WTC11 (cell line): ENCODE data around the gene FBLN5. TPM values are rescaled to one million over a fixed set of nuclear protein-coding genes. Genes with fewer than 3 reads are reported as not detected.

Source experiments
- ATAC-seq: fragments of 200-7000 bp; cut with Tn5 transposase; 2 replicates; pipeline ENCODE4 v1.10.0; 2021; ENCODE audit warnings: mild to moderate bottlenecking, moderate library complexity
- Bru-seq: library from RNA; stranded (reverse); fragments of 400-500 nt; gene quantifications from one replicate; lab custom pipeline; 2021; lab: Mats Ljungman, UMichigan
- CTCF ChIA-PET: fragments of 300-600 bp; sonication (Branson Sonifier 250); formaldehyde crosslinking; loops from one replicate; lab custom pipeline; 2021; ENCODE audit warnings: antibody characterized with exemption; lab: Charles Lee
- POLR2A ChIA-PET: fragments of 350-600 bp; sonication (Branson Sonifier 250); formaldehyde crosslinking; loops from one replicate; lab custom pipeline; 2021; ENCODE audit warnings: antibody characterized with exemption; lab: Charles Lee
- DNase-seq: peaks from one replicate; pipeline ENCODE4 v3.0.0; 2021; ENCODE audit warnings: low spot score
- H3K27ac Mint-ChIP-seq: 2 replicates; pipeline ENCODE4 v1.8.0; 2021; ENCODE audit warnings: mixed read lengths
- H3K27me3 Mint-ChIP-seq: 2 replicates; pipeline ENCODE4 v1.8.0; 2021; ENCODE audit warnings: low read depth, mild to moderate bottlenecking, moderate library complexity, mixed read lengths
- H3K36me3 Mint-ChIP-seq: 2 replicates; pipeline ENCODE4 v1.8.0; 2021; ENCODE audit warnings: mixed read lengths
- H3K4me1 Mint-ChIP-seq: 2 replicates; pipeline ENCODE4 v1.8.0; 2022; ENCODE audit warnings: mixed read lengths
- H3K4me3 Mint-ChIP-seq: 2 replicates; pipeline ENCODE4 v1.8.0; 2021; ENCODE audit warnings: mild to moderate bottlenecking, moderate library complexity, mixed read lengths
- H3K9me3 Mint-ChIP-seq: 2 replicates; pipeline ENCODE4 v1.8.0; 2021; ENCODE audit warnings: mixed read lengths
- ATF1 ChIP-seq: sonication (generic); formaldehyde crosslinking; IDR thresholded peaks from 2 replicates; pipeline ENCODE4 v1.8.1; 2023; ENCODE audit warnings: mild to moderate bottlenecking, moderate library complexity, missing genetic modification reagents
- EMX1 ChIP-seq: fragments of 250-450 bp; sonication (Bioruptor Pico); IDR thresholded peaks from 2 replicates; pipeline ENCODE4 v1.8.0; 2021; ENCODE audit warnings: mild to moderate bottlenecking
- GABPB1 ChIP-seq: sonication (generic); formaldehyde crosslinking; IDR thresholded peaks from 2 replicates; pipeline ENCODE4 v1.8.1; 2023; ENCODE audit warnings: mild to moderate bottlenecking, missing genetic modification reagents
- KAT7 ChIP-seq: sonication (generic); formaldehyde crosslinking; IDR thresholded peaks from 2 replicates; pipeline ENCODE4 v1.8.1; 2023; ENCODE audit warnings: missing genetic modification reagents, mild to moderate bottlenecking, borderline replicate concordance
- MXD4 ChIP-seq: fragments of 250-450 bp; sonication (Bioruptor Pico); IDR thresholded peaks from 2 replicates; pipeline ENCODE4 v1.8.0; 2021; ENCODE audit warnings: mild to moderate bottlenecking, moderate library complexity, borderline replicate concordance
- MYBL2 ChIP-seq: sonication (generic); formaldehyde crosslinking; IDR thresholded peaks from 2 replicates; pipeline ENCODE4 v1.8.1; 2023; ENCODE audit warnings: mild to moderate bottlenecking, moderate library complexity, missing genetic modification reagents
- NR2C2 ChIP-seq: sonication (generic); formaldehyde crosslinking; IDR thresholded peaks from 2 replicates; pipeline ENCODE4 v1.8.0; 2022; ENCODE audit warnings: mild to moderate bottlenecking, missing genetic modification reagents
- OVOL2 ChIP-seq: fragments of 250-450 bp; sonication (Bioruptor Pico); IDR thresholded peaks from 2 replicates; pipeline ENCODE4 v1.9.0; 2021; ENCODE audit warnings: mild to moderate bottlenecking, borderline replicate concordance
- SP1 ChIP-seq: sonication (generic); formaldehyde crosslinking; conservative IDR thresholded peaks from 2 replicates; pipeline ENCODE4 v1.8.1; 2022; ENCODE audit warnings: missing genetic modification reagents
- TEAD4 ChIP-seq: sonication (generic); formaldehyde crosslinking; IDR thresholded peaks from 2 replicates; pipeline ENCODE4 v1.8.0; 2022; ENCODE audit warnings: mild to moderate bottlenecking, missing genetic modification reagents
- TP53 ChIP-seq: sonication (generic); formaldehyde crosslinking; IDR thresholded peaks from 2 replicates; pipeline ENCODE4 v1.8.1; 2023; ENCODE audit warnings: mild to moderate bottlenecking, missing genetic modification reagents
- ZBTB21 ChIP-seq: sonication (generic); formaldehyde crosslinking; IDR thresholded peaks from 2 replicates; pipeline ENCODE4 v1.8.1; 2023; ENCODE audit warnings: mild to moderate bottlenecking, missing genetic modification reagents, borderline replicate concordance
- ZNF232 ChIP-seq: sonication (generic); formaldehyde crosslinking; IDR thresholded peaks from 2 replicates; pipeline ENCODE4 v1.8.0; 2022; ENCODE audit warnings: mild to moderate bottlenecking, missing genetic modification reagents
- ZNF263 ChIP-seq: sonication (generic); formaldehyde crosslinking; IDR thresholded peaks from 2 replicates; pipeline ENCODE4 v1.8.1; 2022; ENCODE audit warnings: low read depth, mild to moderate bottlenecking, moderate library complexity, missing genetic modification reagents
- ZNF416 ChIP-seq: fragments of 250-450 bp; sonication (Bioruptor Pico); IDR thresholded peaks from 2 replicates; pipeline ENCODE4 v1.9.0; 2021; ENCODE audit warnings: mild to moderate bottlenecking, inconsistent platforms
- long read RNA-seq, 3 experiments: library from RNA in 1 of 3; library from capped mRNA in 1 of 3; library from polyadenylated mRNA in 1 of 3; unstranded in 2 of 3; stranded (forward) in 1 of 3; transcript quantifications; one replicate each; pipeline ENCODE4 v2.0.0, GENCODE V29; 2021
- total RNA-seq: library from RNA; stranded (reverse); gene quantifications from 3 replicates; pipeline ENCODE4 v1.2.3, GENCODE V29; 2021
- TF ChIP-seq, protein P1 (sequence below): sonication (generic); formaldehyde crosslinking; IDR thresholded peaks from 2 replicates; pipeline ENCODE4 v1.8.1; 2022; ENCODE audit warnings: low read depth, missing genetic modification reagents, borderline replicate concordance
- TF ChIP-seq, protein P2 (sequence below): sonication (generic); formaldehyde crosslinking; IDR thresholded peaks from 2 replicates; pipeline ENCODE4 v1.8.1; 2023; ENCODE audit warnings: mild to moderate bottlenecking, missing genetic modification reagents, moderate library complexity
- TF ChIP-seq, protein P3 (sequence below): fragments of 250-450 bp; sonication (Bioruptor Pico); conservative IDR thresholded peaks from 2 replicates; pipeline ENCODE4 v1.9.0; 2021; ENCODE audit warnings: mild to moderate bottlenecking
- TF ChIP-seq, protein P4 (sequence below): fragments of 250-450 bp; sonication (Bioruptor Pico); IDR thresholded peaks from 2 replicates; pipeline ENCODE4 v1.9.0; 2021; ENCODE audit warnings: mild to moderate bottlenecking
- TF ChIP-seq, protein P5 (sequence below): fragments of 250-450 bp; sonication (Bioruptor Pico); IDR thresholded peaks from 2 replicates; pipeline ENCODE4 v1.9.0; 2021; ENCODE audit warnings: mild to moderate bottlenecking

The FBLN5 gene, protein sequence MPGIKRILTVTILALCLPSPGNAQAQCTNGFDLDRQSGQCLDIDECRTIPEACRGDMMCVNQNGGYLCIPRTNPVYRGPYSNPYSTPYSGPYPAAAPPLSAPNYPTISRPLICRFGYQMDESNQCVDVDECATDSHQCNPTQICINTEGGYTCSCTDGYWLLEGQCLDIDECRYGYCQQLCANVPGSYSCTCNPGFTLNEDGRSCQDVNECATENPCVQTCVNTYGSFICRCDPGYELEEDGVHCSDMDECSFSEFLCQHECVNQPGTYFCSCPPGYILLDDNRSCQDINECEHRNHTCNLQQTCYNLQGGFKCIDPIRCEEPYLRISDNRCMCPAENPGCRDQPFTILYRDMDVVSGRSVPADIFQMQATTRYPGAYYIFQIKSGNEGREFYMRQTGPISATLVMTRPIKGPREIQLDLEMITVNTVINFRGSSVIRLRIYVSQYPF
- total RNA-seq, result 2.7 to 4.0 TPM (median 3.6 TPM) in 3 replicates
- percentile 29 among the genes with signal in this experiment for Bru-seq, nascent RNA
- long read RNA-seq, experiment 1, transcript FBLN5-202 (11 exons, 2,123 nt), result major isoform, 14 of 16 reads
- long read RNA-seq, experiment 1, partial matches to known transcripts, result 0 of 16 reads
- long read RNA-seq, experiment 1, other reads (novel, unspliced or antisense), result 1 of 16 reads
- long read RNA-seq, experiment 2, partial matches to known transcripts, result 0 of 4 reads
- long read RNA-seq, experiment 2, other reads (novel, unspliced or antisense), result 1 of 4 reads
- long read RNA-seq, experiment 3, transcript FBLN5-202 (11 exons, 2,123 nt), result major isoform, 5 of 7 reads
- long read RNA-seq, experiment 3, partial matches to known transcripts, result 1 of 7 reads
- long read RNA-seq, experiment 3, other reads (novel, unspliced or antisense), result 1 of 7 reads

DNA sequence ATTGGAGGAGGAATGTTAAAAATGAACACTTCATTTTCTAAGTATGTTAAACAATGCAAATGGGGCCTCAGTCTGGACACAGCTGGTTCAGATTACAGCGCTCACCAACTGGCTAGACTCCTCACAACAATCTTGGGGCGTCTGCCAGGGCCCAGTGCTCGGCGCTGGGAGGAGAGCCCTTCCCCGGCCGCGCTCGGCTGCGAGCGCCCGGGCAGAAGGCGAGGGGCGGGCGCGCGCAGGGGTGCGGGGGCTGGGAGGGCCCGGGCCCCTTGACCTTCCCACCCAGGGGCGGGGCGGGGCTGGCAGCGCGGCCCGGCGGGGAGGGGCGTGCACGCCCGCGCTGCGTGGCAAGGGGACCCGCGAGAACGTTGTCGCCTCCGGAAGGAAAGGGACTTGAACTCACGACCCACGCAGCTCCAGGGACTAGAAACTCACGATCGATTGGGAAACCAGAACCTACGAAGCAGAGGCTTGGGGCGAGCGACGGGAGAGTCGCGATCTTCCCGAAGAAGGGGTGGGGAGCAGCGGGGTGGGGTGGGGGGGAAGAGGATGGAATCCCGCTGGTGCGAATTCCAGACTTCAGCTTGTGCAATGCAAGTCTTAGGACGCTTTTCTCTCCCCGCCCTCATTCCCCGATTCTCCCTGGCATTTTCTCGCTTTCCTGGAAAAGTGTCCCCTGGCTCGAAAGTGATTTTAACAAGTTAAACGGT lies at the start of gene FBLN5:
Gene FBLN5, minus strand, starts transcription at position 220 of the 710 bp plus-strand sequence. CDS start 465 bp downstream, outside the sequence.
- Mint-ChIP-seq H3K36me3 (no peaks in the 10 kb centered on the region), H3K27me3 (peaks cover 42% of the 10 kb centered on the region), H3K27ac (no peak within 1 kb of the TSS), H3K4me3 (peak within 1 kb of the TSS; percentile 83), H3K4me1 (peaks cover 15% of the 10 kb centered on the region)
- DNase-seq, result peak; percentile 58
- ChIA-PET CTCF (interaction anchor here (1.1 to 1.8 kb wide), 3 partner anchors 36 to 53 kb away, joined by 4 to 11 read pairs (median 7); no protein-coding TSS in a partner anchor), POLR2A (no interaction called here)
- no peak for TF ChIP-seq TEAD4 (CRISPR knock-in tag)
- TF ChIP-seq, protein P1, sequence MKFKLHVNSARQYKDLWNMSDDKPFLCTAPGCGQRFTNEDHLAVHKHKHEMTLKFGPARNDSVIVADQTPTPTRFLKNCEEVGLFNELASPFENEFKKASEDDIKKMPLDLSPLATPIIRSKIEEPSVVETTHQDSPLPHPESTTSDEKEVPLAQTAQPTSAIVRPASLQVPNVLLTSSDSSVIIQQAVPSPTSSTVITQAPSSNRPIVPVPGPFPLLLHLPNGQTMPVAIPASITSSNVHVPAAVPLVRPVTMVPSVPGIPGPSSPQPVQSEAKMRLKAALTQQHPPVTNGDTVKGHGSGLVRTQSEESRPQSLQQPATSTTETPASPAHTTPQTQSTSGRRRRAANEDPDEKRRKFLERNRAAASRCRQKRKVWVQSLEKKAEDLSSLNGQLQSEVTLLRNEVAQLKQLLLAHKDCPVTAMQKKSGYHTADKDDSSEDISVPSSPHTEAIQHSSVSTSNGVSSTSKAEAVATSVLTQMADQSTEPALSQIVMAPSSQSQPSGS (CRISPR knock-in tag), result no peak
- TF ChIP-seq TP53 (CRISPR knock-in tag), result no peak
- TF ChIP-seq SP1 (CRISPR knock-in tag), result 0 out of 2 replicates have a peak, but pooled peaks have one; percentile 31
- TF ChIP-seq, all 79 proteins: peak for 1
- no peaks in the 10 kb centered on the region for H3K9me3 Mint-ChIP-seq
- ATAC-seq, result peak; percentile 90

DNA sequence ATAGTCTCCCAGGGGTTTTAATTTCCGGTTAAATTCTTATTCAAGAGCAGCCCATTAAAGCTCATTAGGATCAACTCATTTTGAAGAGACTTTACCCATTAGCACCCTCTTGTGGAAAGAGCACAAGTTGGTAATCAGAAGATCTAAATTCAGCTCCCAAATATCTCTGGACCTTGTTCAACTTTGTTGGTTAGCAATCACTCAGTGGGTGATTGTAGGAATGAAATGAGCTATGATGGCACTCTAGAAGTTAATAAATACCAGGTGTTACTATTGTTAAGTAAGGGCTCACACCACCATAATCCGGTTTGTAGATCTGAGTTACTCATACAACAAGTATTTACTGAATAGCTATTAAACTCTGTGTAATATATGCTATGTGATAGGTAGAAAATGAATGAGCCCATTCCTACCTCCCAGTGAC lies 49.5 kb upstream of the FBLN5 start:
- peak; percentile 56; the same call in 1 of the 2 replicates for ATAC-seq
- Mint-ChIP-seq H3K36me3 (peaks cover 23% of the 10 kb centered on the region), H3K9me3 (no peaks in the 10 kb centered on the region), H3K27me3 (no peaks in the 10 kb centered on the region), H3K4me1 (peaks cover 3% of the 10 kb centered on the region; the same call in 1 of the 2 replicates), H3K27ac (no peak overlapping the region), H3K4me3 (no peak overlapping the region)
- POLR2A ChIA-PET, result interaction anchor here (1.2 to 1.3 kb wide), 2 partner anchors 43 to 125 kb away, joined by 3 to 6 read pairs; partner anchors contain the start of genes CPSF2 and TRIP11
- CTCF ChIA-PET, result interaction anchor here (0.5 to 2.1 kb wide), 39 partner anchors 9 to 637 kb away, joined by 3 to 20 read pairs (median 5); partner anchors contain the start of genes ATXN3, CPSF2, FBLN5 and NDUFB1
- no peak for DNase-seq
- TF ChIP-seq GABPB1 (CRISPR knock-in tag) (no peak), EMX1 (CRISPR knock-in tag) (no peak), NR2C2 (CRISPR knock-in tag) (no peak), OVOL2 (no peak), ZNF232 (CRISPR knock-in tag) (no peak), ATF1 (CRISPR knock-in tag) (no peak), ZNF416 (CRISPR knock-in tag) (no peak), ZNF263 (CRISPR knock-in tag) (no peak), ZBTB21 (CRISPR knock-in tag) (no peak), MYBL2 (CRISPR knock-in tag) (no peak), MXD4 (CRISPR knock-in tag) (no peak), KAT7 (CRISPR knock-in tag) (no peak)
- TF ChIP-seq, protein P2, sequence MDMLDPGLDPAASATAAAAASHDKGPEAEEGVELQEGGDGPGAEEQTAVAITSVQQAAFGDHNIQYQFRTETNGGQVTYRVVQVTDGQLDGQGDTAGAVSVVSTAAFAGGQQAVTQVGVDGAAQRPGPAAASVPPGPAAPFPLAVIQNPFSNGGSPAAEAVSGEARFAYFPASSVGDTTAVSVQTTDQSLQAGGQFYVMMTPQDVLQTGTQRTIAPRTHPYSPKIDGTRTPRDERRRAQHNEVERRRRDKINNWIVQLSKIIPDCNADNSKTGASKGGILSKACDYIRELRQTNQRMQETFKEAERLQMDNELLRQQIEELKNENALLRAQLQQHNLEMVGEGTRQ (CRISPR knock-in tag), result no peak
- TF ChIP-seq, protein P1 (CRISPR knock-in tag), result no peak
- TF ChIP-seq, protein P3, sequence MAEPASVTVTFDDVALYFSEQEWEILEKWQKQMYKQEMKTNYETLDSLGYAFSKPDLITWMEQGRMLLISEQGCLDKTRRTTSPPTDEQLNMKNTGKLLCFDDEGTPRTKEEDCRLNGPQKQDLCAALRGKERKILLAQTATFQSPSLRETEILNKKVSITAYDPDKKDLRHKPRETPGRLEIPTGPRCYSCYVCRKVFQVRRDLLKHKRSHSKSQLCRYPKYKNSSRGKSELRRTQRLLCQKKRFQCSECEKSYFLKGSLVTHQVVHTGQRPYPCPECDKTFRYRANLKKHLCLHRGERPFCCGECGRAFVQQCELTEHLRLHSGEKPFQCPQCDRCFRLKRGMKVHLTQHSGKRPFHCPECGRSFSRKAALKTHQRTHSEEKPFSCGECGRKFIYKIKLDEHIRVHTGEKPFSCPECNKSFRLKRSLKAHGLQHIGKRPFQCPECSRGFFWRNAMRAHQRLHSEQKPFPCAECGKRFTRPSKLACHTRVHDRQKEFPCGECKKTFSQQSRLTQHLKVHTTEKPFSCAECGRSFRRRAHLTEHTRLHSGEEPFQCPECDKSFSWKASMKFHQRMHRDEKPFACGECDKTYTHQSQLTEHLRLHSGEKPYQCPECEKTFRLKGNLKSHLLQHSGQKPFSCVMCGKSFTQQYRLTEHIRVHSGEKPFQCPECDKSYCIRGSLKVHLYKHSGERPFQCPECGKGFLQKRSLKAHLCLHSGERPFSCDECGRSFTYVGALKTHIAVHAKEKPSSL (CRISPR knock-in tag), result no peak
- TF ChIP-seq, protein P4, sequence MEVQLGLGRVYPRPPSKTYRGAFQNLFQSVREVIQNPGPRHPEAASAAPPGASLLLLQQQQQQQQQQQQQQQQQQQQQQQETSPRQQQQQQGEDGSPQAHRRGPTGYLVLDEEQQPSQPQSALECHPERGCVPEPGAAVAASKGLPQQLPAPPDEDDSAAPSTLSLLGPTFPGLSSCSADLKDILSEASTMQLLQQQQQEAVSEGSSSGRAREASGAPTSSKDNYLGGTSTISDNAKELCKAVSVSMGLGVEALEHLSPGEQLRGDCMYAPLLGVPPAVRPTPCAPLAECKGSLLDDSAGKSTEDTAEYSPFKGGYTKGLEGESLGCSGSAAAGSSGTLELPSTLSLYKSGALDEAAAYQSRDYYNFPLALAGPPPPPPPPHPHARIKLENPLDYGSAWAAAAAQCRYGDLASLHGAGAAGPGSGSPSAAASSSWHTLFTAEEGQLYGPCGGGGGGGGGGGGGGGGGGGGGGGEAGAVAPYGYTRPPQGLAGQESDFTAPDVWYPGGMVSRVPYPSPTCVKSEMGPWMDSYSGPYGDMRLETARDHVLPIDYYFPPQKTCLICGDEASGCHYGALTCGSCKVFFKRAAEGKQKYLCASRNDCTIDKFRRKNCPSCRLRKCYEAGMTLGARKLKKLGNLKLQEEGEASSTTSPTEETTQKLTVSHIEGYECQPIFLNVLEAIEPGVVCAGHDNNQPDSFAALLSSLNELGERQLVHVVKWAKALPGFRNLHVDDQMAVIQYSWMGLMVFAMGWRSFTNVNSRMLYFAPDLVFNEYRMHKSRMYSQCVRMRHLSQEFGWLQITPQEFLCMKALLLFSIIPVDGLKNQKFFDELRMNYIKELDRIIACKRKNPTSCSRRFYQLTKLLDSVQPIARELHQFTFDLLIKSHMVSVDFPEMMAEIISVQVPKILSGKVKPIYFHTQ (CRISPR knock-in tag), result no peak
- TF ChIP-seq, protein P5, sequence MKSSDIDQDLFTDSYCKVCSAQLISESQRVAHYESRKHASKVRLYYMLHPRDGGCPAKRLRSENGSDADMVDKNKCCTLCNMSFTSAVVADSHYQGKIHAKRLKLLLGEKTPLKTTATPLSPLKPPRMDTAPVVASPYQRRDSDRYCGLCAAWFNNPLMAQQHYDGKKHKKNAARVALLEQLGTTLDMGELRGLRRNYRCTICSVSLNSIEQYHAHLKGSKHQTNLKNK (CRISPR knock-in tag), result no peak
